WI38 (cell line): Measurements from ENCODE around the gene STX18.
"Not testable (repeated sequence)": the region's sequence is repeated elsewhere in the genome, so short reads cannot be mapped to it uniquely, and the experiment has no call there.

Experiments
- H3K4me3 ChIP-seq: 2 replicates; pipeline ENCODE4 v1.5.1; 2011; ENCODE audit warnings: low read depth, mild to moderate bottlenecking, control low read depth, low read length
- CTCF ChIP-seq: IDR thresholded peaks from 2 replicates; pipeline ENCODE4 v1.5.1; 2012; ENCODE audit warnings: low read depth, mild to moderate bottlenecking, control low read depth, low read length

STX18 gene

DNA sequence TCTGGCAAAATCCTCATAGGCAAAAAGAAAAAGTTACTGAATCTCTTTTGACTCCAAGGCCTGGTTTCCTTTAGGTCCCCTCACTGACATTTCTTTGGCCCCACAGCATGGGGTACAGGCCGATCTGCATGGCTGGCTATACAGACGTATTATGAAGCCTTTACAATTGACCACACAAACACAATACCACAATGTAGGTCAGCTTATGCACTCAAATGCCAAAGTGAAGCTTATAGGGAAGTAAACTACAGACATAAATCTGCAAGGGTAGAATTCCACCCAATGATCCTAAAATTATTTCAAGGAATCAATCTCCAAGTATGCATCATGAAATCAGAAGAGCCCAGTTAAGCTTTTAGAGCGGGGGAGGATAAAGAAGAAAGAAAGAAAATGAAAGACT is 20.7 kb downstream of the STX18 start:
- H3K4me3 ChIP-seq: no peak overlapping the region
- TF ChIP-seq CTCF: no peak

DNA sequence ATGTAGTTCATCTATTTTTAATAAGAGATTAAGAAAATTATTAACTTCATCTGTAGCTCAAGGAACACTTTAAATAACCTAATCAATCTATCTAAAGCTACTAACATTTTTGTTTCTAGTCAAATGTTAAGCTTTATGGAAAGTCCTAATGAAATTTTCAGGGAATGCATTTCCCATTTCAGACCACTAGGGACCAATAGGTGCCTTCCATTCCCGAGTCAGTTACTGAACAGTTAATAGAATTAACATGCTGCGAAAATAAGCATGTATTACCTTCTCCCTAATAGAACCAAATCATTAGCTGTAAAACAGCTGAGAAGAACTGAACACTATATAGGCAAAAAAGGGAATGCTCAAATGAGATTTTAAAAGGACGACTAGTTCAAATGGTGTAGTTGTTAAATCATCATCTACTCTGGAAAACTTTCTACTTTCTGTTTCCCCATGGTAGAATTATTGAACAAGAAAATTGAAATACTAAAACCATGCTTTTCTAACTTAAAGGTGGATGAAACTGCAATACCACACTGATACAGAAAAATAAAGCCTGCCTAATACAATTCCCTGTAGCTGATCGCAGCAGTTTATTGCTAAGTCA is 22.5 kb downstream of the STX18 start:
- TF ChIP-seq CTCF: peak; percentile 49; the same call in 1 of the 2 replicates
- H3K4me3 ChIP-seq: no peak overlapping the region

DNA sequence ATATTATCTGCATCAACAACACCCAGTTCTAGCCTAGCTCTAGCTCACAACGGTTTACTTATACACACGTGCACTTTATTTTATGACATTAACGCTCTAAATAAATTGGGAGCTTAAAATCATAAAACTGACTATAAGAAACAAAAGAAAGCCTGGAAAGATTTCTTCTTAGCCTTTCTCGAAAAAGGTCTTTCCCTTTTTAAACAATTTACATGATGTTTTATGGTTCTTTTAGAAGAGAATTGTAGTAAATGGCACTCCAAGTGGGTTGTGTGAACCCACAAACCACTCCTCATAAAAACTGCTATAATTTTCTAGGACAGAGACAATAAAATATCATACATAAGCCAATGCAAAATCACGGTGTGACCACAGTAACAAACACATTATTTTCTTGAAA is 23.1 kb downstream of the STX18 start:
- no peak for TF ChIP-seq CTCF

GRCh38 chr4:4514786-4515185 is 27.1 kb downstream of the STX18 start:
- no peak for TF ChIP-seq CTCF
- H3K4me3 ChIP-seq: no peak overlapping the region

More for the DNA sequence above, 23.1 kb downstream of the STX18 start:
- no peak overlapping the region for H3K4me3 ChIP-seq

- TF ChIP-seq CTCF: no peak
- no peak overlapping the region for H3K4me3 ChIP-seq
These were observed 29.6 kb downstream of the STX18 start for GRCh38 chr4:4512282-4512681.

DNA sequence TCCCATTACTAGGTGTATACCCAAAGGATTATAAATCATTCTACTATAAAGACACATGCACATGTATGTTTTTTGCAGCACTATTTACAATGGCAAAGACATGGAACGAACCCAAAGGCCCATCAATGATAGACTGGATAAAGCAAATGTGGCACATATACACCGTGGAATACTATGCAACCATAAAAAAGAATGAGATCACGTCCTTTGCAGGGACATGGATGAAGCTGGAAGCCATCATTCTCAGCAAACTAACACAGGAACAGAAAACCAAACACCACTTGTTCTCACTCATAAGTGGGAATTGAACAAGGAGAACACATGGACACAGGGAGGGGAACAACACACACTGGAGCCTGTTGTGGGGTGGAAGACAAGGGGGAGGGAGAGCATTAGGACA is 31.2 kb downstream of the STX18 start:
- not testable (repeated sequence) for H3K4me3 ChIP-seq

GRCh38 chr4:4509521-4509920 is 32.3 kb downstream of the STX18 start:
- TF ChIP-seq CTCF: no peak
- no peak overlapping the region for H3K4me3 ChIP-seq

DNA sequence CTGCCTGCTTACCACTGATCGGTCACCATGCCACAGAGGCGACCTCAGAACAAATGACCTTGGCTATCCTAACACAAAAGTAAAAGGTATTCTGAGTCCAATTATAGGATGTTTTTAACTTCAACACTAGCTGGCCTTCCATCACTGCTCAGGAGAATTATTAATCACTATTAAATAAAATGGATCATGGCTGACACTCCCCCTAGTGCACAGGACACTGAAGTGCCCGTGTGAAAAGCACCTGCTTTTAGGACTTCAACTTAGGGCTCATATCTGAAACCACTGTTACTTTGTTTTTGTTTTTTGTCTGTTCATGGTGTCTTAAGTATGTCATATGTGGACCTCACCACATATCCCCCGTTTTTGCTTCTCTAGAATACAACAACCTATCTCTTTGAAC is 33.9 kb downstream of the STX18 start:
- TF ChIP-seq CTCF: peak; percentile 24; the same call in 1 of the 2 replicates
- no peak overlapping the region for H3K4me3 ChIP-seq
